ENCODE results near the gene CLDN2.

DNA sequence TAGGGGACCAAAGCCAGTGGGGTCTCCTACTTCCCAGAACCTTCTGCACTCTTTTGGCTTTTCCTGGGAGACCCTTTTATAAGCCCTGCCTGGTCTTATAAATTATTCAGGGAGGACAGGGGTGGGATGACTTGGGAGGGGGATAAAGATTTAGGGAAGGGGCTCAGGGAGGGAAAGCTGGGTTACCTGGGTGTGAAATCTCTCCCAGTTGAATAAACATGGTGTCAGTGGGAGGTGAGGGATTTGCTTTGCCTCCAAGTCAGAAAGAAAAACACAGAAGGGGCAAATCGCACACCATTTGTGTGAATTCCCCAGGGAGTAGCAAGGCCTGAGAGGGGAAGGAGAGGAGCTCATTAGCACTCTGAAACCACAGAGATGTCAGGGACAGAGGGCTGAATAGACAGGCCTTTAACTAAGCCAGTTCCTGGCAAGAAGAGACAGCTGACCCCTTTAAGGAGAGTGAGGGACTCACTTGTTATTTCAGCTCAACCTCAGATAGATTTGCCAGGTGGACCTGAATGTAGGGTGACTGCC is 16.8 kb upstream of the CLDN2 start, which contains the start of gene RIPPLY1:
- TF ChIP-seq, protein P1, sequence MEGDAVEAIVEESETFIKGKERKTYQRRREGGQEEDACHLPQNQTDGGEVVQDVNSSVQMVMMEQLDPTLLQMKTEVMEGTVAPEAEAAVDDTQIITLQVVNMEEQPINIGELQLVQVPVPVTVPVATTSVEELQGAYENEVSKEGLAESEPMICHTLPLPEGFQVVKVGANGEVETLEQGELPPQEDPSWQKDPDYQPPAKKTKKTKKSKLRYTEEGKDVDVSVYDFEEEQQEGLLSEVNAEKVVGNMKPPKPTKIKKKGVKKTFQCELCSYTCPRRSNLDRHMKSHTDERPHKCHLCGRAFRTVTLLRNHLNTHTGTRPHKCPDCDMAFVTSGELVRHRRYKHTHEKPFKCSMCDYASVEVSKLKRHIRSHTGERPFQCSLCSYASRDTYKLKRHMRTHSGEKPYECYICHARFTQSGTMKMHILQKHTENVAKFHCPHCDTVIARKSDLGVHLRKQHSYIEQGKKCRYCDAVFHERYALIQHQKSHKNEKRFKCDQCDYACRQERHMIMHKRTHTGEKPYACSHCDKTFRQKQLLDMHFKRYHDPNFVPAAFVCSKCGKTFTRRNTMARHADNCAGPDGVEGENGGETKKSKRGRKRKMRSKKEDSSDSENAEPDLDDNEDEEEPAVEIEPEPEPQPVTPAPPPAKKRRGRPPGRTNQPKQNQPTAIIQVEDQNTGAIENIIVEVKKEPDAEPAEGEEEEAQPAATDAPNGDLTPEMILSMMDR (IDR thresholded peaks at IDR 0.05; ENCODE audit: insufficient read depth, low read length, poor library complexity, severe bottlenecking): no peak
- no peak for TF ChIP-seq EZH2phosphoT487 (conservative IDR thresholded peaks at IDR 0.05; ENCODE audit: low read length)
